Retinal pigment epithelial cell (primary cell): ENCODE data around the gene MED15.
"Not testable (repeated sequence)": the region's sequence is repeated elsewhere in the genome, so short reads cannot be mapped to it uniquely, and the experiment has no call there.

Experiments
- DNase-seq: peaks from one replicate; pipeline ENCODE4 v3.0.0-alpha.2; 2010; ENCODE audit warnings: low read depth
- H3K4me3 ChIP-seq: 2 replicates; pipeline ENCODE4 v1.5.1; 2011; ENCODE audit warnings: mild to moderate bottlenecking, low read length, control low read depth, moderate library complexity
- CTCF ChIP-seq: conservative IDR thresholded peaks from 2 replicates; pipeline ENCODE4 v1.5.1; 2011; ENCODE audit warnings: low read depth, low read length, control low read depth, inconsistent platforms

The MED15 gene

GRCh38 chr22:20619045-20619892, 111.9 kb downstream of the MED15 start:
- no peak overlapping the region for H3K4me3 ChIP-seq
- DNase-seq: no peak
- no peak for TF ChIP-seq CTCF

GRCh38 chr22:20619893-20620194, 112.4 kb downstream of the MED15 start:
- not testable (repeated sequence) for DNase-seq

GRCh38 chr22:20621162-20621561, 113.8 kb downstream of the MED15 start:
- no peak for TF ChIP-seq CTCF
- no peak overlapping the region for H3K4me3 ChIP-seq
- DNase-seq: no peak

More at GRCh38 chr22:20619893-20620194, 112.4 kb downstream of the MED15 start:
- H3K4me3 ChIP-seq: not testable (repeated sequence)

GRCh38 chr22:20622650-20623339, 115.4 kb downstream of the MED15 start:
- H3K4me3 ChIP-seq: no peak overlapping the region
- no peak for DNase-seq
- TF ChIP-seq CTCF: no peak

- DNase-seq: no peak
- TF ChIP-seq CTCF: no peak
These were observed 116.8 kb downstream of the MED15 start for GRCh38 chr22:20624161-20624616.

GRCh38 chr22:20625270-20625669, 117.9 kb downstream of the MED15 start:
- no peak overlapping the region for H3K4me3 ChIP-seq
- no peak for TF ChIP-seq CTCF
- no peak for DNase-seq

More at GRCh38 chr22:20624161-20624616, 116.8 kb downstream of the MED15 start:
- no peak overlapping the region for H3K4me3 ChIP-seq

- H3K4me3 ChIP-seq: no peak overlapping the region
- no peak for TF ChIP-seq CTCF
- no peak for DNase-seq
These were observed 119.4 kb downstream of the MED15 start for GRCh38 chr22:20626811-20627210.
